Measurements from ENCODE around the gene MMP14. TPM values are rescaled to one million over a fixed set of nuclear protein-coding genes. Genes with fewer than 3 reads are reported as not detected.

MMP14 gene
- total RNA-seq, 2 donors from 2014 or later, result 181 to 220 TPM

GRCh38 chr14:22829661-22830442, 6.5 kb upstream of the MMP14 start, which contains the start of gene MRPL52:
Gene MRPL52 (plus strand): TSS chr14:22829887. CDS start chr14:22829913, 26 bp downstream.
- H3K4me3 Mint-ChIP-seq, result peak within 1 kb of the TSS; percentile 87
- TF ChIP-seq, protein P1, sequence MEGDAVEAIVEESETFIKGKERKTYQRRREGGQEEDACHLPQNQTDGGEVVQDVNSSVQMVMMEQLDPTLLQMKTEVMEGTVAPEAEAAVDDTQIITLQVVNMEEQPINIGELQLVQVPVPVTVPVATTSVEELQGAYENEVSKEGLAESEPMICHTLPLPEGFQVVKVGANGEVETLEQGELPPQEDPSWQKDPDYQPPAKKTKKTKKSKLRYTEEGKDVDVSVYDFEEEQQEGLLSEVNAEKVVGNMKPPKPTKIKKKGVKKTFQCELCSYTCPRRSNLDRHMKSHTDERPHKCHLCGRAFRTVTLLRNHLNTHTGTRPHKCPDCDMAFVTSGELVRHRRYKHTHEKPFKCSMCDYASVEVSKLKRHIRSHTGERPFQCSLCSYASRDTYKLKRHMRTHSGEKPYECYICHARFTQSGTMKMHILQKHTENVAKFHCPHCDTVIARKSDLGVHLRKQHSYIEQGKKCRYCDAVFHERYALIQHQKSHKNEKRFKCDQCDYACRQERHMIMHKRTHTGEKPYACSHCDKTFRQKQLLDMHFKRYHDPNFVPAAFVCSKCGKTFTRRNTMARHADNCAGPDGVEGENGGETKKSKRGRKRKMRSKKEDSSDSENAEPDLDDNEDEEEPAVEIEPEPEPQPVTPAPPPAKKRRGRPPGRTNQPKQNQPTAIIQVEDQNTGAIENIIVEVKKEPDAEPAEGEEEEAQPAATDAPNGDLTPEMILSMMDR (conservative IDR thresholded peaks at IDR 0.05), result no peak
- peak; percentile 92 for DNase-seq

GRCh38 chr14:22830443-22831010, 5.9 kb upstream of the MMP14 start:
- 11 to 20% methylated on average over 2 to 3 of the region's 3 CpGs for WGBS, 2 experiments (ENCODE audit: insufficient coverage in 1 of 2, insufficient read length in 1 of 2)
- DNase-seq, result no peak
- H3K36me3 Mint-ChIP-seq (ENCODE audit: low read depth), result peaks cover 34% of the 10 kb centered on the region
- H3K9me3 Mint-ChIP-seq, result no peaks in the 10 kb centered on the region
- TF ChIP-seq, protein P1 (conservative IDR thresholded peaks at IDR 0.05), result no peak
- H3K4me3 ChIP-seq (ENCODE audit: low read length), result peak overlapping the region; percentile 95
- peak overlapping the region; percentile 85 for H3K9ac ChIP-seq (ENCODE audit: extremely low read depth, low read length, poor library complexity, severe bottlenecking)
- H3K9me3 ChIP-seq (ENCODE audit: control insufficient read depth, low read length), result no peaks in the 10 kb centered on the region
- H3K4me3 Mint-ChIP-seq, result peak overlapping the region; percentile 87
- no peak overlapping the region for H3K27ac ChIP-seq (ENCODE audit: low read depth, low read length)
- peaks cover 3% of the 10 kb centered on the region for H3K27me3 Mint-ChIP-seq (ENCODE audit: insufficient read depth)
- no peaks in the 10 kb centered on the region for H3K4me1 ChIP-seq (ENCODE audit: control insufficient read depth, insufficient read depth, low read length)
- no peaks in the 10 kb centered on the region for H3K27me3 ChIP-seq (ENCODE audit: control insufficient read depth, insufficient read depth, low read length, poor library complexity, severe bottlenecking)
- peak overlapping the region; percentile 95 for H3K27ac Mint-ChIP-seq
- peaks cover 43% of the 10 kb centered on the region for H3K36me3 ChIP-seq (ENCODE audit: control insufficient read depth, insufficient read depth, low read length)
- H3K4me1 Mint-ChIP-seq, result peaks cover 9% of the 10 kb centered on the region

More at GRCh38 chr14:22829661-22830442, 6.5 kb upstream of the MMP14 start, which contains the start of gene MRPL52:
- H3K27me3 ChIP-seq (ENCODE audit: control insufficient read depth, insufficient read depth, low read length, poor library complexity, severe bottlenecking), result no peaks in the 10 kb centered on the region
- peaks cover 6% of the 10 kb centered on the region for H3K4me1 Mint-ChIP-seq
- H3K36me3 Mint-ChIP-seq (ENCODE audit: low read depth), result peaks cover 29% of the 10 kb centered on the region
- peak within 1 kb of the TSS; percentile 95 for H3K4me3 ChIP-seq (ENCODE audit: low read length)
- H3K9me3 ChIP-seq (ENCODE audit: control insufficient read depth, low read length), result no peaks in the 10 kb centered on the region
- no peaks in the 10 kb centered on the region for H3K4me1 ChIP-seq (ENCODE audit: control insufficient read depth, insufficient read depth, low read length)
- H3K27ac ChIP-seq (ENCODE audit: low read depth, low read length), result no peak within 1 kb of the TSS
- H3K27ac Mint-ChIP-seq, result peak within 1 kb of the TSS; percentile 95
- H3K27me3 Mint-ChIP-seq (ENCODE audit: insufficient read depth), result peaks cover 3% of the 10 kb centered on the region
- H3K9me3 Mint-ChIP-seq, result no peaks in the 10 kb centered on the region
- H3K36me3 ChIP-seq (ENCODE audit: control insufficient read depth, insufficient read depth, low read length), result peaks cover 40% of the 10 kb centered on the region
- WGBS, 2 experiments (ENCODE audit: insufficient coverage in 1 of 2, insufficient read length in 1 of 2), result 1 to 2% methylated on average over 24 to 41 of the region's 41 CpGs
- peak within 1 kb of the TSS; percentile 85 for H3K9ac ChIP-seq (ENCODE audit: extremely low read depth, low read length, poor library complexity, severe bottlenecking)

GRCh38 chr14:22835505-22835904, 880 bp upstream of the MMP14 start:
- H3K27ac ChIP-seq (ENCODE audit: low read depth, low read length), result peak overlapping the region; percentile 41
- H3K36me3 ChIP-seq (ENCODE audit: control insufficient read depth, insufficient read depth, low read length), result peaks cover 57% of the 10 kb centered on the region
- Mint-ChIP-seq H3K9me3 (no peaks in the 10 kb centered on the region), H3K27me3 (ENCODE audit: insufficient read depth) (no peaks in the 10 kb centered on the region), H3K27ac (peak overlapping the region; percentile 98), H3K4me1 (peaks cover 23% of the 10 kb centered on the region), H3K4me3 (peak overlapping the region; percentile 100), H3K36me3 (ENCODE audit: low read depth) (peaks cover 45% of the 10 kb centered on the region)
- TF ChIP-seq, protein P1 (conservative IDR thresholded peaks at IDR 0.05), result no peak
- no peaks in the 10 kb centered on the region for H3K27me3 ChIP-seq (ENCODE audit: control insufficient read depth, insufficient read depth, low read length, poor library complexity, severe bottlenecking)
- H3K4me3 ChIP-seq (ENCODE audit: low read length), result peak overlapping the region; percentile 95
- H3K9me3 ChIP-seq (ENCODE audit: control insufficient read depth, low read length), result no peaks in the 10 kb centered on the region
- H3K9ac ChIP-seq (ENCODE audit: extremely low read depth, low read length, poor library complexity, severe bottlenecking), result no peak overlapping the region
- 91 to 95% methylated on average over 3 of the region's 3 CpGs for WGBS, 2 experiments (ENCODE audit: insufficient coverage in 1 of 2, insufficient read length in 1 of 2)
- H3K4me1 ChIP-seq (ENCODE audit: control insufficient read depth, insufficient read depth, low read length), result peaks cover 7% of the 10 kb centered on the region
- DNase-seq, result no peak
